GM10266 (cell line): Measurements from ENCODE around the gene DACH1.

Experiments used
- DNase-seq: peaks from one replicate; pipeline ENCODE4 v3.0.0; 2012; ENCODE audit errors: extremely low spot score
- TF ChIP-seq, protein P1 (sequence below): IDR thresholded peaks from 2 replicates; pipeline ENCODE4 v1.5.1; 2012; ENCODE audit warnings: mild to moderate bottlenecking, low read depth; ENCODE audit not compliant: control insufficient read depth, insufficient read depth; ENCODE audit errors: missing control alignments

DACH1 gene

GRCh38 chr13:71759651-71760511 lies 107.1 kb downstream of the DACH1 start:
- DNase-seq, result no peak
- TF ChIP-seq, protein P1, sequence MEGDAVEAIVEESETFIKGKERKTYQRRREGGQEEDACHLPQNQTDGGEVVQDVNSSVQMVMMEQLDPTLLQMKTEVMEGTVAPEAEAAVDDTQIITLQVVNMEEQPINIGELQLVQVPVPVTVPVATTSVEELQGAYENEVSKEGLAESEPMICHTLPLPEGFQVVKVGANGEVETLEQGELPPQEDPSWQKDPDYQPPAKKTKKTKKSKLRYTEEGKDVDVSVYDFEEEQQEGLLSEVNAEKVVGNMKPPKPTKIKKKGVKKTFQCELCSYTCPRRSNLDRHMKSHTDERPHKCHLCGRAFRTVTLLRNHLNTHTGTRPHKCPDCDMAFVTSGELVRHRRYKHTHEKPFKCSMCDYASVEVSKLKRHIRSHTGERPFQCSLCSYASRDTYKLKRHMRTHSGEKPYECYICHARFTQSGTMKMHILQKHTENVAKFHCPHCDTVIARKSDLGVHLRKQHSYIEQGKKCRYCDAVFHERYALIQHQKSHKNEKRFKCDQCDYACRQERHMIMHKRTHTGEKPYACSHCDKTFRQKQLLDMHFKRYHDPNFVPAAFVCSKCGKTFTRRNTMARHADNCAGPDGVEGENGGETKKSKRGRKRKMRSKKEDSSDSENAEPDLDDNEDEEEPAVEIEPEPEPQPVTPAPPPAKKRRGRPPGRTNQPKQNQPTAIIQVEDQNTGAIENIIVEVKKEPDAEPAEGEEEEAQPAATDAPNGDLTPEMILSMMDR, result no peak

GRCh38 chr13:71758828-71759227 lies 108.2 kb downstream of the DACH1 start:
- TF ChIP-seq, protein P1, result no peak
- DNase-seq, result no peak

GRCh38 chr13:71754407-71754974 lies 112.5 kb downstream of the DACH1 start:
- TF ChIP-seq, protein P1, result no peak

DNA sequence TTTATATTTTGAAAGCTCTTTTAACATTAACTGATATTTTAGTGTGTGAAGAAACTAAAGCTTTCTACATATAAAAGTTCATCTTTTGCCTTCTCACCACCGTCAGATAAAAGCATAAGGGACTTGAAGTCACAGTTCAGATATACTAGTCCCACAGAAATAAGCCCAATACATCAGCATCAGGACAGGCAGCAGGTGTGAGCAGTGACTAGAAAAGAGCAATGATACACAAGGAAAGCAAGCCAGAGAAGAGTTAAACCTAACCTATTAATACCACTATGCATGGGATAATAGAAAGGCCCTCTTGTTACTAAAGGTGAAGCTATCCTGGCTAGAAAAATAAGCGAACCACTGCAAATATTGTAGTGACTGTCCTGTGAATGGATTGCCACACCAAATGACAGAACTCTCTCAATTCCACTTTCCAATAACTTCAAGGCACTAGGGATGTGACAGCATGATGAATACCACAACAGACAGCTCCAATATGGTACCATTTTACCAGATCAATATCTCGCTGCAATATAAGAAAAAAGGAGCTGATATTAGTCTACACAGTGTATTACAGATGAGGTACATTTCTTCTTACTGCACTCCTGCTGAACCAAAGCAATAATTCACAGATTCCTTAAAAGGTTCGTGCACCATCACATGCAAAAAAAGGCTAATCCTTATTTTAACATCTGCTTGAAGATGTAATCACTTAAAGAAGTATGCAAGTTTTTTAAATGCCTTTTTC lies 114.1 kb downstream of the DACH1 start:
- DNase-seq, result no peak
- TF ChIP-seq, protein P1, result no peak

More at GRCh38 chr13:71754407-71754974, 112.5 kb downstream of the DACH1 start:
- DNase-seq, result no peak

- TF ChIP-seq, protein P1, result no peak
- DNase-seq, result no peak
Observed at GRCh38 chr13:71751073-71751472, 115.9 kb downstream of the DACH1 start.

DNA sequence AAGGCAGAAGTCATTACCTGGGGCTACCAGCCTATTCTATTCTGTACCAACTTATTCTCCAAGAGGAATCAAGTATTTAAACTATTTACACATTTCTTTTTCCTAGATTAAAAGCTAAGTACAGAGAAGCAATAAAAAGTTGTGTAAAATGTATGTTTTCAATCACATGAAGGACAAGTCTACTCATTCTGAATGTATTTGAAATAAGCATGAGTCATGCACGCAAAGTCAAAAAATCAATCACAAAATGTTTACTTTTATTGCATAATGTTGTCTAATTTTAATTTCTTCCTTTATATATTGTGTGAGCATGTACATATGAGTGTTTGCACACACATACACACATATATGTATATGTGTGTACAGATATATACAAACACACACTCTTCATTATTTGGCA lies 136.7 kb downstream of the DACH1 start:
- TF ChIP-seq, protein P1, result no peak
- no peak for DNase-seq
